Vagina (tissue), 2 donors: ENCODE data around the gene MTA2. TPM values are rescaled to one million over a fixed set of nuclear protein-coding genes. Genes with fewer than 3 reads are reported as not detected.

Source experiments
- DNase-seq, 2 donors: peaks; one replicate each; pipeline ENCODE4 v3.0.0-alpha.2; 2017; ENCODE audit errors: extremely low spot score in 2 of 2
- H3K27ac ChIP-seq: fragments of 200-600 bp; sonication (generic); one replicate; pipeline ENCODE4 v1.5.1; 2019
- H3K27me3 ChIP-seq: fragments of 200-600 bp; sonication (generic); one replicate; pipeline ENCODE4 v1.5.1; 2019
- H3K36me3 ChIP-seq, 2 donors: fragments of 200-600 bp; sonication (generic); one replicate each; pipeline ENCODE4 v1.5.1; 2017 to 2019
- H3K4me1 ChIP-seq: fragments of 200-600 bp; sonication (generic); one replicate; pipeline ENCODE4 v1.5.1; 2019
- H3K4me3 ChIP-seq, 2 donors: fragments of 200-600 bp; sonication (generic); 1 replicate in 1 of 2; 2 replicates in 1 of 2; pipeline ENCODE4 v1.5.1; 2016 to 2019
- H3K9me3 ChIP-seq: fragments of 200-600 bp; sonication (generic); one replicate; pipeline ENCODE4 v1.5.1; 2019
- CTCF ChIP-seq, 3 experiments: fragments of 450-650 bp in 2 of 3; fragments of 200-600 bp in 1 of 3; sonication (generic) in 1 of 3; IDR thresholded peaks; one replicate each; pipeline ENCODE4 v1.5.1; 2017 to 2019; ENCODE audit warnings: antibody characterized with exemption in 3 of 3, mild to moderate bottlenecking in 2 of 3, moderate library complexity in 2 of 3
- POLR2A ChIP-seq, 2 donors: fragments of 450-650 bp; IDR thresholded peaks; one replicate each; pipeline ENCODE4 v1.6.1; 2017; ENCODE audit warnings: antibody characterized with exemption in 2 of 2, mild to moderate bottlenecking in 2 of 2, moderate library complexity in 2 of 2
- POLR2AphosphoS5 ChIP-seq, 2 donors: sonication (generic); formaldehyde crosslinking; IDR thresholded peaks; one replicate each; pipeline ENCODE4 v1.9.0; 2017; ENCODE audit warnings: antibody characterized with exemption in 2 of 2, mild to moderate bottlenecking in 2 of 2, low read depth in 1 of 2; ENCODE audit not compliant: insufficient read depth in 1 of 2
- intact Hi-C: fragments of 100-400 bp; cut with DNase I; formaldehyde crosslinking; loops from one replicate; pipeline ENCODE4 v1.15.1; 2023
- total RNA-seq: library from RNA; depleted of rRNA; stranded (reverse); fragments of >200 nt; gene quantifications from one replicate; pipeline ENCODE4 v1.2.3, GENCODE V29; 2016

Gene MTA2
- total RNA-seq, 1 donor from 2014 or later, result 96.3 TPM

- intact Hi-C loops, result no loop called here
- Histone ChIP-seq H3K4me3 (no peak overlapping the region), H3K4me1 (peaks cover 10% of the 10 kb centered on the region), H3K27ac (no peak overlapping the region), H3K27me3 (no peaks in the 10 kb centered on the region), H3K9me3 (no peaks in the 10 kb centered on the region), H3K36me3 (peaks cover 0 to 30% of the 10 kb centered on the region in 2 donors)
- no peak for DNase-seq
- no peak for TF ChIP-seq POLR2A (IDR thresholded peaks at IDR 0.05)
- TF ChIP-seq POLR2AphosphoS5 (IDR thresholded peaks at IDR 0.05; ENCODE audit: insufficient read depth in 1 of 2, low read depth in 1 of 2), result no peak
- no peak for TF ChIP-seq CTCF (IDR thresholded peaks at IDR 0.05)
Measured at GRCh38 chr11:62580959-62581715, 20.5 kb downstream of the MTA2 start.

- Histone ChIP-seq H3K36me3 (peaks cover 0 to 23% of the 10 kb centered on the region in 2 donors), H3K4me1 (peaks cover 29% of the 10 kb centered on the region), H3K9me3 (no peaks in the 10 kb centered on the region), H3K27ac (no peak overlapping the region), H3K27me3 (no peaks in the 10 kb centered on the region), H3K4me3 (no peak overlapping the region)
- intact Hi-C loops, result no loop called here
- TF ChIP-seq POLR2AphosphoS5 (IDR thresholded peaks at IDR 0.05; ENCODE audit: insufficient read depth in 1 of 2, low read depth in 1 of 2), result no peak
- TF ChIP-seq CTCF (IDR thresholded peaks at IDR 0.05), result no peak
- TF ChIP-seq POLR2A (IDR thresholded peaks at IDR 0.05), result no peak
- DNase-seq, result no peak
Measured at GRCh38 chr11:62579252-62579651, 22.4 kb downstream of the MTA2 start.

- no peak overlapping the region for H3K27ac ChIP-seq
- H3K4me3 ChIP-seq, result no peak overlapping the region
- peaks cover 0 to 23% of the 10 kb centered on the region in 2 donors for H3K36me3 ChIP-seq
- H3K27me3 ChIP-seq, result no peaks in the 10 kb centered on the region
- H3K4me1 ChIP-seq, result peaks cover 29% of the 10 kb centered on the region
- TF ChIP-seq POLR2AphosphoS5 (IDR thresholded peaks at IDR 0.05; ENCODE audit: insufficient read depth in 1 of 2, low read depth in 1 of 2), result no peak
- no peak for TF ChIP-seq POLR2A (IDR thresholded peaks at IDR 0.05)
- TF ChIP-seq CTCF (IDR thresholded peaks at IDR 0.05), result no peak
- intact Hi-C loops, result no loop called here
- no peak for DNase-seq
- no peaks in the 10 kb centered on the region for H3K9me3 ChIP-seq
Measured at GRCh38 chr11:62578541-62578940, 23.1 kb downstream of the MTA2 start.

GRCh38 chr11:62577046-62577714, 24.5 kb downstream of the MTA2 start:
- DNase-seq, result no peak
- H3K36me3 ChIP-seq, result peaks cover 0 to 23% of the 10 kb centered on the region in 2 donors
- intact Hi-C loops, result no loop called here
- H3K4me1 ChIP-seq, result peaks cover 37% of the 10 kb centered on the region
- no peak overlapping the region for H3K4me3 ChIP-seq
- H3K27me3 ChIP-seq, result no peaks in the 10 kb centered on the region
- no peaks in the 10 kb centered on the region for H3K9me3 ChIP-seq
- TF ChIP-seq POLR2AphosphoS5 (IDR thresholded peaks at IDR 0.05; ENCODE audit: insufficient read depth in 1 of 2, low read depth in 1 of 2) (peak in 1 of 2 donors; percentile 71), CTCF (IDR thresholded peaks at IDR 0.05) (no peak)
- H3K27ac ChIP-seq, result peak overlapping the region; percentile 100

- H3K9me3 ChIP-seq, result no peaks in the 10 kb centered on the region
- TF ChIP-seq CTCF (IDR thresholded peaks at IDR 0.05) (no peak), POLR2A (IDR thresholded peaks at IDR 0.05) (no peak), POLR2AphosphoS5 (IDR thresholded peaks at IDR 0.05; ENCODE audit: insufficient read depth in 1 of 2, low read depth in 1 of 2) (no peak)
- peaks cover 38% of the 10 kb centered on the region for H3K4me1 ChIP-seq
- no peak for DNase-seq
- H3K36me3 ChIP-seq, result peaks cover 0 to 37% of the 10 kb centered on the region in 2 donors
- peak overlapping the region in 1 of 2 donors; percentile 84 for H3K4me3 ChIP-seq
- intact Hi-C loops, result no loop called here
- no peaks in the 10 kb centered on the region for H3K27me3 ChIP-seq
- H3K27ac ChIP-seq, result peak overlapping the region; percentile 100
Measured at GRCh38 chr11:62575837-62576236, 25.8 kb downstream of the MTA2 start.
